ENCODE data around the gene RNF31.
A peak's percentile ranks its signal among the peaks of the same experiment; 100 is the strongest.

Gene RNF31

DNA sequence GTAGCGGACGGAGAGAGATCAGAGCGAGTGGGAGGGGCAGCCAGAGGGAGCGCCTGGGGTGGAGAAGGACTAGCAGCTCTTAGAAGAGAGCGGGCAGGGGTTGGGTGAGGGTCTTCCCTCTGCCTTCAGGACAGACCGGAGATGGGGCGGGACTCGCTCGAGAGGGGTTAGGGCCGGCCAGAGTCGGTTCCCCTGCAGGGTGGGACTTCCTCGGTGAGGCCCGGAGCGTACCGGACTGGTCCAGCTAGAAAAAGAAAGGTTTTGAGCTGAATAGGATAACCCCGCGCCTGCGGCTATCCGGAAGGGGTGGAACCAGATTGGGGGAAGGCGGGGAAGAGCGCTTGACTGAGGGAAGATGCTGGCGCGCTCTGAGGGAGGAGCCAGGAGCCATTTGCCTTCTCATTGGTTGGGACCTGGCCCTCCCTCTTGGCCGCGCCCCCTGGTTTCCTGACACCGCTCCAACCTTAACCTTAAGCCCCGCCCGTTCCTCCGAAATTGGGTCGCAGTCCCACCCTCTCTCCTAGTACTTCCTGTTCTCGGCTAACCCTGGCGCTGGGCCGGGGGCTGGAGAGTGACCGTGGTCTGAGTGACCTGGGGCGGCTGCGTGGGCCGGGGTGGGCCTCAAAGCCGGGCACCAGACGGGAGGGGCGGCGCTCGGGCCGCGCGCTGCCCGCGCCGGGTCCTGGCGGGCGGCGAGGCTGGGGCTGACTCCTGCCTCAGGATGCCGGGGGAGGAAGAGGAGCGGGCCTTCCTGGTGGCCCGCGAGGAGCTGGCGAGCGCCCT lies at the start of gene RNF31:
RNF31 (plus strand) TSS at position 521 of the 783 bp plus-strand sequence; CDS start at position 722, 201 bp downstream.
- no peaks in the 10 kb centered on the region for H3K9me3 ChIP-seq (ENCODE audit: low read length)
- TF ChIP-seq, protein P1, sequence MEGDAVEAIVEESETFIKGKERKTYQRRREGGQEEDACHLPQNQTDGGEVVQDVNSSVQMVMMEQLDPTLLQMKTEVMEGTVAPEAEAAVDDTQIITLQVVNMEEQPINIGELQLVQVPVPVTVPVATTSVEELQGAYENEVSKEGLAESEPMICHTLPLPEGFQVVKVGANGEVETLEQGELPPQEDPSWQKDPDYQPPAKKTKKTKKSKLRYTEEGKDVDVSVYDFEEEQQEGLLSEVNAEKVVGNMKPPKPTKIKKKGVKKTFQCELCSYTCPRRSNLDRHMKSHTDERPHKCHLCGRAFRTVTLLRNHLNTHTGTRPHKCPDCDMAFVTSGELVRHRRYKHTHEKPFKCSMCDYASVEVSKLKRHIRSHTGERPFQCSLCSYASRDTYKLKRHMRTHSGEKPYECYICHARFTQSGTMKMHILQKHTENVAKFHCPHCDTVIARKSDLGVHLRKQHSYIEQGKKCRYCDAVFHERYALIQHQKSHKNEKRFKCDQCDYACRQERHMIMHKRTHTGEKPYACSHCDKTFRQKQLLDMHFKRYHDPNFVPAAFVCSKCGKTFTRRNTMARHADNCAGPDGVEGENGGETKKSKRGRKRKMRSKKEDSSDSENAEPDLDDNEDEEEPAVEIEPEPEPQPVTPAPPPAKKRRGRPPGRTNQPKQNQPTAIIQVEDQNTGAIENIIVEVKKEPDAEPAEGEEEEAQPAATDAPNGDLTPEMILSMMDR (IDR thresholded peaks at IDR 0.05; ENCODE audit: low read length) = no peak
- no peak for TF ChIP-seq EZH2 (IDR thresholded peaks at IDR 0.05; ENCODE audit: borderline replicate concordance, low read length)
- no peaks in the 10 kb centered on the region for H3F3A ChIP-seq (ENCODE audit: insufficient read depth, low read length)
- peaks cover 23% of the 10 kb centered on the region for H3K4me1 ChIP-seq (ENCODE audit: insufficient read depth, low read length, severe bottlenecking)
- H2AFZ ChIP-seq (ENCODE audit: low read length) = no peak within 1 kb of the TSS
- H4K20me1 ChIP-seq (ENCODE audit: insufficient read depth, low read length) = no peaks in the 10 kb centered on the region
- H3K27me3 ChIP-seq (ENCODE audit: insufficient read depth, low read length) = no peaks in the 10 kb centered on the region
- no peaks in the 10 kb centered on the region for H3K9me2 ChIP-seq (ENCODE audit: low read depth, low read length)
- peaks cover 60% of the 10 kb centered on the region for H3K36me3 ChIP-seq (ENCODE audit: insufficient read depth, low read length)
- H3K79me2 ChIP-seq (ENCODE audit: insufficient read depth, low read length) = peaks cover 6% of the 10 kb centered on the region; the same call in 1 of the 2 replicates
- H3K27ac ChIP-seq (ENCODE audit: low read depth, low read length, poor library complexity, severe bottlenecking) = peak within 1 kb of the TSS; percentile 82
- H3K9ac ChIP-seq (ENCODE audit: low read length) = peak within 1 kb of the TSS; percentile 99
- H3K4me3 ChIP-seq (ENCODE audit: low read depth, low read length, poor library complexity, severe bottlenecking) = peak within 1 kb of the TSS; percentile 97
- H3K4me2 ChIP-seq (ENCODE audit: low read length) = peak within 1 kb of the TSS; percentile 98

DNA sequence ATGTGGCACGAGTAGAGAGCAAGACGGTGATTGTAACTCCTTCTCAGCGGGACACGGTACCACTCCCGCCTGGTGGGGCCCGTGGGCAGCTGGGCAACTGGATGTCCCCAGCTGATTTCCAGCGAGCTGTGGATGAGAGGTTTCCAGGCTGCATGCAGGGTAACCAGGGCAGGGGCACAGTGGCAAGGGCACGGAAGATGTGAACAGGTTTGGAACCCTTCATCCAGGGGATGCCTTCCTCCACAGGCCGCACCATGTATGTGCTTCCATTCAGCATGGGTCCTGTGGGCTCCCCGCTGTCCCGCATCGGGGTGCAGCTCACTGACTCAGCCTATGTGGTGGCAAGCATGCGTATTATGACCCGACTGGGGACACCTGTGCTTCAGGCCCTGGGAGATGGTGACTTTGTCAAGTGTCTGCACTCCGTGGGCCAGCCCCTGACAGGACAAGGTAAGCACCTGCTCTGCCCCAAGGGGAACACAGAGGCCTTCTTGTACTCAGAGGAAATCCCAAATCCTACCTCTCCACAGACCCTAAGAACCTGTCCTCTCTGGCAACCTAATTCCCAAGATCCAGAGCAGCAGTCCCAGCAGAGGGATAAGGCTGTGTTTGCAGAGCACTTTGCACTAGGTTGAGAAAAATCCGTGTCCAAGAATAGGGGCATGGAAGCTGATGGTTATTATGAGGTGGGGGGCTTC lies 48.9 kb upstream of the RNF31 start:
- no peaks in the 10 kb centered on the region for H3K79me2 ChIP-seq (ENCODE audit: insufficient read depth, low read length)
- H3K9me2 ChIP-seq (ENCODE audit: low read depth, low read length) = no peaks in the 10 kb centered on the region
- peaks cover 19% of the 10 kb centered on the region for H3K4me1 ChIP-seq (ENCODE audit: insufficient read depth, low read length, severe bottlenecking)
- TF ChIP-seq EZH2 (IDR thresholded peaks at IDR 0.05; ENCODE audit: borderline replicate concordance, low read length) = no peak
- TF ChIP-seq, protein P1 (IDR thresholded peaks at IDR 0.05; ENCODE audit: low read length) = no peak
- H3K9me3 ChIP-seq (ENCODE audit: low read length) = no peaks in the 10 kb centered on the region
- no peak overlapping the region for H3K27ac ChIP-seq (ENCODE audit: low read depth, low read length, poor library complexity, severe bottlenecking)
- no peaks in the 10 kb centered on the region for H4K20me1 ChIP-seq (ENCODE audit: insufficient read depth, low read length)
- no peak overlapping the region for H3K4me2 ChIP-seq (ENCODE audit: low read length)
- H3K27me3 ChIP-seq (ENCODE audit: insufficient read depth, low read length) = no peaks in the 10 kb centered on the region
- H3K36me3 ChIP-seq (ENCODE audit: insufficient read depth, low read length) = peaks cover 20% of the 10 kb centered on the region
- H3K9ac ChIP-seq (ENCODE audit: low read length) = no peak overlapping the region
- no peak overlapping the region for H2AFZ ChIP-seq (ENCODE audit: low read length)
- H3K4me3 ChIP-seq (ENCODE audit: low read depth, low read length, poor library complexity, severe bottlenecking) = no peak overlapping the region
- H3F3A ChIP-seq (ENCODE audit: insufficient read depth, low read length) = no peaks in the 10 kb centered on the region

DNA sequence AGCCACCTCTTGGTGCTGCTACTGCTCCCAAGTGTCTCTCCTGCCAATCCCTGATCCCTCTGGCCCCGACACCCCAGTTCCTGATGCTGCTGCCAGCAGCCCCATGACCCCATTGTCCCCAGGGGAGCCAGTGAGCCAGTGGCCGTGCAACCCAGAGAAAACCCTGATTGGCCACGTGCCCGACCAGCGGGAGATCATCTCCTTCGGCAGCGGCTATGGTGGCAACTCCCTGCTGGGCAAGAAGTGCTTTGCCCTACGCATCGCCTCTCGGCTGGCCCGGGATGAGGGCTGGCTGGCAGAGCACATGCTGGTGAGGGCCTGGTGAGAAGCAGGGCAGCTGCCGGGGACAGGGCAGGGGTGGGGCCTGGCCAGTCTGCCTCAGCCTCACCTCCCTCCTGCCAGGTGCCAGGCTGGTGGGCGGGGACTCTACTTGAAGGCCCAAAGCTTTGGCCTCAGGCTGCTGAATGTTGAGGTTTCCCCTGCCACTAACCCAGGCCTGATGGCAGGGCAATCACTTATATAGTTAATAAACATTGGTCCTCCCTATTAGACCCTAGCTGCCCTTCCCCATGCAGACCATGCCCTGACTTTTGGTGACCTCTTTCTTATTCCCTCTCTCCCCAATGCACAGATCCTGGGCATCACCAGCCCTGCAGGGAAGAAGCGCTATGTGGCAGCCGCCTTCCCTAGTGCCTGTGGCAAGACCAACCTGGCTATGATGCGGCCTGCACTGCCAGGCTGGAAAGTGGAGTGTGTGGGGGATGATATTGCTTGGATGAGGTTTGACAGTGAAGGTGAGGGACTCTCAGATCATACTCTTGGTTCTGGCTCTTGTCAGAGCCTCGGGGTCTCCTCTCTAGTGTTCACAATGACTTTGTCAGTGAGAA lies 48.1 kb upstream of the RNF31 start:
- H3K4me2 ChIP-seq (ENCODE audit: low read length) = no peak overlapping the region
- peaks cover 28% of the 10 kb centered on the region for H3K36me3 ChIP-seq (ENCODE audit: insufficient read depth, low read length)
- no peak overlapping the region for H3K9ac ChIP-seq (ENCODE audit: low read length)
- no peaks in the 10 kb centered on the region for H4K20me1 ChIP-seq (ENCODE audit: insufficient read depth, low read length)
- no peak overlapping the region for H3K4me3 ChIP-seq (ENCODE audit: low read depth, low read length, poor library complexity, severe bottlenecking)
- no peaks in the 10 kb centered on the region for H3F3A ChIP-seq (ENCODE audit: insufficient read depth, low read length)
- H3K9me2 ChIP-seq (ENCODE audit: low read depth, low read length) = no peaks in the 10 kb centered on the region
- no peak overlapping the region for H3K27ac ChIP-seq (ENCODE audit: low read depth, low read length, poor library complexity, severe bottlenecking)
- H3K79me2 ChIP-seq (ENCODE audit: insufficient read depth, low read length) = no peaks in the 10 kb centered on the region
- no peak overlapping the region for H2AFZ ChIP-seq (ENCODE audit: low read length)
- TF ChIP-seq, protein P1 (IDR thresholded peaks at IDR 0.05; ENCODE audit: low read length) = no peak
- no peak for TF ChIP-seq EZH2 (IDR thresholded peaks at IDR 0.05; ENCODE audit: borderline replicate concordance, low read length)
- H3K4me1 ChIP-seq (ENCODE audit: insufficient read depth, low read length, severe bottlenecking) = peaks cover 14% of the 10 kb centered on the region
- H3K27me3 ChIP-seq (ENCODE audit: insufficient read depth, low read length) = no peaks in the 10 kb centered on the region
- H3K9me3 ChIP-seq (ENCODE audit: low read length) = no peaks in the 10 kb centered on the region
